H9 (cell line): ENCODE data around the gene TRIM44. TPM values are rescaled to one million over a fixed set of nuclear protein-coding genes. Genes with fewer than 3 reads are reported as not detected.

Experiments used
- DNase-seq: peaks from one replicate; pipeline ENCODE4 v3.0.0-alpha.2; 2017
- H2AFZ ChIP-seq: one replicate; pipeline ENCODE4 v1.6.1; 2013; ENCODE audit warnings: mild to moderate bottlenecking, low read length, control low read depth, moderate library complexity
- H2AK5ac ChIP-seq: 2 replicates; pipeline ENCODE4 v1.6.1; 2013; ENCODE audit warnings: low read length, control low read depth, mixed read lengths; ENCODE audit not compliant: insufficient read length
- H2BK120ac ChIP-seq: one replicate; pipeline ENCODE4 v1.6.1; 2013; ENCODE audit warnings: low read depth, mild to moderate bottlenecking, low read length, control low read depth, inconsistent platforms; ENCODE audit not compliant: poor library complexity, severe bottlenecking
- H2BK12ac ChIP-seq: 2 replicates; pipeline ENCODE4 v1.6.1; 2013; ENCODE audit warnings: low read length, control low read depth, mixed read lengths, low read depth; ENCODE audit not compliant: insufficient read length
- H2BK15ac ChIP-seq: 2 replicates; pipeline ENCODE4 v1.6.1; 2013; ENCODE audit warnings: low read depth, low read length, control low read depth
- H2BK20ac ChIP-seq: one replicate; pipeline ENCODE4 v1.6.1; 2013; ENCODE audit warnings: low read depth, mild to moderate bottlenecking, low read length, control low read depth, inconsistent platforms; ENCODE audit not compliant: poor library complexity, severe bottlenecking
- H2BK5ac ChIP-seq: 2 replicates; pipeline ENCODE4 v1.6.1; 2013; ENCODE audit warnings: low read length, control low read depth, mixed read lengths; ENCODE audit not compliant: insufficient read length
- H3K14ac ChIP-seq: 2 replicates; pipeline ENCODE4 v1.6.1; 2013; ENCODE audit warnings: low read length, control low read depth; ENCODE audit not compliant: insufficient read depth
- H3K18ac ChIP-seq: 2 replicates; pipeline ENCODE4 v1.6.1; 2013; ENCODE audit warnings: low read depth, mild to moderate bottlenecking, mixed read lengths, low read length, control low read depth; ENCODE audit not compliant: insufficient read length
- H3K23ac ChIP-seq: 2 replicates; pipeline ENCODE4 v1.6.1; 2013; ENCODE audit warnings: low read length, control low read depth, mixed read lengths, low read depth; ENCODE audit not compliant: insufficient read length
- H3K23me2 ChIP-seq: 2 replicates; pipeline ENCODE4 v1.6.1; 2013; ENCODE audit warnings: low read depth, mild to moderate bottlenecking, mixed read lengths, low read length, control low read depth; ENCODE audit not compliant: insufficient read length, poor library complexity, severe bottlenecking
- H3K27ac ChIP-seq: 2 replicates; pipeline ENCODE4 v1.5.1; 2013; ENCODE audit warnings: low read length, control low read depth, mixed read lengths, low read depth; ENCODE audit not compliant: insufficient read length
- H3K27me3 ChIP-seq: 2 replicates; pipeline ENCODE4 v1.6.1; 2013; ENCODE audit warnings: low read length, control low read depth, inconsistent platforms; ENCODE audit not compliant: insufficient read depth
- H3K4ac ChIP-seq: 2 replicates; pipeline ENCODE4 v1.6.1; 2013; ENCODE audit warnings: low read depth, mild to moderate bottlenecking, control low read depth, inconsistent platforms, low read length, moderate library complexity
- H3K4me1 ChIP-seq: 2 replicates; pipeline ENCODE4 v1.6.1; 2013; ENCODE audit warnings: low read length, control low read depth, inconsistent platforms; ENCODE audit not compliant: insufficient read depth
- H3K4me2 ChIP-seq: 2 replicates; pipeline ENCODE4 v1.6.1; 2013; ENCODE audit warnings: low read length, control low read depth, mixed read lengths; ENCODE audit not compliant: insufficient read length, insufficient read depth
- H3K56ac ChIP-seq: 2 replicates; pipeline ENCODE4 v1.6.1; 2013; ENCODE audit warnings: low read depth, mild to moderate bottlenecking, mixed read lengths, low read length, control low read depth; ENCODE audit not compliant: insufficient read length
- H3K79me1 ChIP-seq: 2 replicates; pipeline ENCODE4 v1.6.1; 2013; ENCODE audit warnings: low read depth, mild to moderate bottlenecking, moderate library complexity, low read length, control low read depth, inconsistent platforms; ENCODE audit not compliant: insufficient read depth, poor library complexity, severe bottlenecking
- H3K79me2 ChIP-seq: 2 replicates; pipeline ENCODE4 v1.6.1; 2013; ENCODE audit warnings: low read length, control low read depth, inconsistent platforms; ENCODE audit not compliant: insufficient read depth
- H3K9ac ChIP-seq: 2 replicates; pipeline ENCODE4 v1.6.1; 2013; ENCODE audit warnings: low read length, control low read depth, mixed read lengths; ENCODE audit not compliant: insufficient read length; ENCODE audit errors: extremely low read depth
- H3K9me3 ChIP-seq: one replicate; pipeline ENCODE4 v1.6.1; 2013; ENCODE audit warnings: low read depth, low read length, inconsistent platforms; ENCODE audit not compliant: control insufficient read depth
- H3T11ph ChIP-seq: one replicate; pipeline ENCODE4 v1.6.1; 2013; ENCODE audit warnings: mild to moderate bottlenecking, low read length, control low read depth, inconsistent platforms
- H4K20me1 ChIP-seq: one replicate; pipeline ENCODE4 v1.6.1; 2013; ENCODE audit not compliant: control insufficient read depth, insufficient read length, insufficient read depth
- H4K5ac ChIP-seq: 2 replicates; pipeline ENCODE4 v1.6.1; 2013; ENCODE audit warnings: low read depth, mild to moderate bottlenecking, mixed read lengths, low read length, control low read depth; ENCODE audit not compliant: insufficient read length
- H4K8ac ChIP-seq: replicated peaks from 2 replicates; pipeline ENCODE4 v1.6.1; 2013; ENCODE audit warnings: low read length, control low read depth, mixed read lengths, low read depth; ENCODE audit not compliant: insufficient read length
- H4K91ac ChIP-seq: 2 replicates; pipeline ENCODE4 v1.6.1; 2013; ENCODE audit warnings: low read depth, mild to moderate bottlenecking, moderate library complexity, mixed read lengths, low read length, control low read depth; ENCODE audit not compliant: insufficient read length
- H3K27ac Mint-ChIP-seq, 3 experiments: 2 replicates in 2 of 3; 3 replicates in 1 of 3; pipeline ENCODE4 v1.8.0; 2020 to 2021; ENCODE audit warnings: mixed read lengths in 3 of 3, mild to moderate bottlenecking in 1 of 3, moderate library complexity in 1 of 3
- H3K27me3 Mint-ChIP-seq: 2 replicates; pipeline ENCODE4 v1.8.0; 2021; ENCODE audit warnings: low read depth, mild to moderate bottlenecking, moderate library complexity, mixed read lengths
- H3K36me3 Mint-ChIP-seq, 3 experiments: 2 replicates in 2 of 3; 3 replicates in 1 of 3; pipeline ENCODE4 v1.8.0; 2020 to 2021; ENCODE audit warnings: low read depth in 3 of 3, mixed read lengths in 3 of 3; ENCODE audit not compliant: insufficient read depth in 1 of 3
- H3K4me1 Mint-ChIP-seq, 2 experiments: 2 replicates each; pipeline ENCODE4 v1.8.0; 2020; ENCODE audit warnings: mixed read lengths in 2 of 2
- H3K4me3 Mint-ChIP-seq, 2 experiments: 2 replicates in 1 of 2; 3 replicates in 1 of 2; pipeline ENCODE4 v1.8.0; 2020 to 2021; ENCODE audit warnings: mild to moderate bottlenecking in 2 of 2, mixed read lengths in 2 of 2, moderate library complexity in 1 of 2
- H3K9me3 Mint-ChIP-seq, 2 experiments: 2 replicates in 1 of 2; 3 replicates in 1 of 2; pipeline ENCODE4 v1.8.0; 2020; ENCODE audit warnings: mild to moderate bottlenecking in 2 of 2, mixed read lengths in 2 of 2, moderate library complexity in 1 of 2
- CTCF ChIP-seq: fragments of 200-600 bp; sonication (generic); conservative IDR thresholded peaks from 3 replicates; pipeline ENCODE4 v1.8.0; 2021; ENCODE audit warnings: antibody characterized with exemption, mild to moderate bottlenecking
- WGBS: extraction: QIAGEN DNeasy Blood & Tissue Kit; methylation state at CpG from one replicate; pipeline ENCODE4 v1.1.7; 2013; ENCODE audit warnings: missing lambda C conversion rate, low lambda C conversion rate, mixed read lengths; ENCODE audit not compliant: insufficient read length; ENCODE audit errors: extremely low coverage; 5-methylcytosine and 5-hydroxymethylcytosine counted together
- total RNA-seq: library from RNA; stranded (reverse); gene quantifications from 2 replicates; pipeline ENCODE4 v1.2.1, GENCODE V29; 2021

Gene TRIM44
- total RNA-seq, 1 experiment from 2014 or later = 37.7 TPM

GRCh38 chr11:35811783-35812182 is 149.2 kb downstream of the TRIM44 start:
- Histone ChIP-seq H3K23me2 (no peaks in the 10 kb centered on the region), H3K79me2 (no peaks in the 10 kb centered on the region), H2BK120ac (no peak overlapping the region), H4K5ac (no peak overlapping the region), H3K23ac (no peak overlapping the region), H2BK12ac (no peak overlapping the region), H4K91ac (no peak overlapping the region), H3K18ac (no peak overlapping the region), H4K20me1 (no peaks in the 10 kb centered on the region), H2BK15ac (no peak overlapping the region), H2BK5ac (no peak overlapping the region), H3K79me1 (no peaks in the 10 kb centered on the region), H3K27me3 (no peaks in the 10 kb centered on the region), H2BK20ac (no peak overlapping the region), H2AFZ (no peak overlapping the region), H3K27ac (no peak overlapping the region), H3K9ac (no peak overlapping the region), H3K4me2 (no peak overlapping the region), H3K9me3 (no peaks in the 10 kb centered on the region), H4K8ac (no peak overlapping the region), H3K14ac (no peak overlapping the region; the same call in 1 of the 2 replicates), H2AK5ac (no peak overlapping the region), H3T11ph (no peak overlapping the region), H3K4ac (no peak overlapping the region), H3K56ac (no peak overlapping the region), H3K4me1 (no peaks in the 10 kb centered on the region)
- no peak for TF ChIP-seq CTCF
- peaks cover 0 to 4% of the 10 kb centered on the region in 2 experiments; a peak in 1 of 4 replicates for H3K4me1 Mint-ChIP-seq
- DNase-seq = no peak
- H3K9me3 Mint-ChIP-seq = no peaks in the 10 kb centered on the region
- WGBS = no CpG with 5 or more reads among the region's 2 CpGs
- H3K27me3 Mint-ChIP-seq = no peaks in the 10 kb centered on the region
- H3K27ac Mint-ChIP-seq = no peak overlapping the region
- H3K36me3 Mint-ChIP-seq = no peaks in the 10 kb centered on the region
- H3K4me3 Mint-ChIP-seq = no peak overlapping the region
